ENCODE measurements around the gene GPR63.

The GPR63 gene

DNA sequence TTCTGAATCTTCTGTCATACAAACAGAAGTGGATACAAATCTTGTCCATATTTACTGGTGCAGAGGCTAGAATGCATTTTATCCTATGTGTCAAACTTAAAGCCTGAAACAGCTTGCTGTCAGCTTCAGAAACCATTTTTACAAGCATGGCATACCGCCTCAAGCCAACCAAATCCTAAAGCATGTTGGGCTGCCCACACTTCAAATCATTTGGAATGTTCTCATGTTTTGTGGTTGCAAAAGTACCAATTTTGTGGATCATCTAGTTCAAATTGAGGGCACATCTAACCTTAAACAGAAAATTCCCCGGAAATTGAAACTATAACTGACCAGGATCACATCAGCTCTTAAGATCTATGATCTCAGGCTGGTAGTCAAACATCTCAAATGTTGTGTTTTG is 3.2 kb downstream of the GPR63 start:
- DNase-seq (ENCODE audit: low read depth in 1 of 2, low spot score in 1 of 2): no peak
- no peak overlapping the region for H3K27ac ChIP-seq (replicated peaks)
- no peak overlapping the region for H3K4me3 ChIP-seq (replicated peaks; ENCODE audit: insufficient read depth, low read length)
- H3K27me3 ChIP-seq (ENCODE audit: insufficient read depth, poor library complexity, severe bottlenecking): peaks cover 5% of the 10 kb centered on the region
- no peak for TF ChIP-seq POLR2AphosphoS5 (IDR thresholded peaks at IDR 0.05; ENCODE audit: low read depth)
- TF ChIP-seq, protein P1, sequence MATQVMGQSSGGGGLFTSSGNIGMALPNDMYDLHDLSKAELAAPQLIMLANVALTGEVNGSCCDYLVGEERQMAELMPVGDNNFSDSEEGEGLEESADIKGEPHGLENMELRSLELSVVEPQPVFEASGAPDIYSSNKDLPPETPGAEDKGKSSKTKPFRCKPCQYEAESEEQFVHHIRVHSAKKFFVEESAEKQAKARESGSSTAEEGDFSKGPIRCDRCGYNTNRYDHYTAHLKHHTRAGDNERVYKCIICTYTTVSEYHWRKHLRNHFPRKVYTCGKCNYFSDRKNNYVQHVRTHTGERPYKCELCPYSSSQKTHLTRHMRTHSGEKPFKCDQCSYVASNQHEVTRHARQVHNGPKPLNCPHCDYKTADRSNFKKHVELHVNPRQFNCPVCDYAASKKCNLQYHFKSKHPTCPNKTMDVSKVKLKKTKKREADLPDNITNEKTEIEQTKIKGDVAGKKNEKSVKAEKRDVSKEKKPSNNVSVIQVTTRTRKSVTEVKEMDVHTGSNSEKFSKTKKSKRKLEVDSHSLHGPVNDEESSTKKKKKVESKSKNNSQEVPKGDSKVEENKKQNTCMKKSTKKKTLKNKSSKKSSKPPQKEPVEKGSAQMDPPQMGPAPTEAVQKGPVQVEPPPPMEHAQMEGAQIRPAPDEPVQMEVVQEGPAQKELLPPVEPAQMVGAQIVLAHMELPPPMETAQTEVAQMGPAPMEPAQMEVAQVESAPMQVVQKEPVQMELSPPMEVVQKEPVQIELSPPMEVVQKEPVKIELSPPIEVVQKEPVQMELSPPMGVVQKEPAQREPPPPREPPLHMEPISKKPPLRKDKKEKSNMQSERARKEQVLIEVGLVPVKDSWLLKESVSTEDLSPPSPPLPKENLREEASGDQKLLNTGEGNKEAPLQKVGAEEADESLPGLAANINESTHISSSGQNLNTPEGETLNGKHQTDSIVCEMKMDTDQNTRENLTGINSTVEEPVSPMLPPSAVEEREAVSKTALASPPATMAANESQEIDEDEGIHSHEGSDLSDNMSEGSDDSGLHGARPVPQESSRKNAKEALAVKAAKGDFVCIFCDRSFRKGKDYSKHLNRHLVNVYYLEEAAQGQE (IDR thresholded peaks at IDR 0.05; ENCODE audit: insufficient replicate concordance, low read depth): no peak
- no peak for TF ChIP-seq GABPA (IDR thresholded peaks at IDR 0.05; ENCODE audit: low read depth)
- no peak for TF ChIP-seq SPI1 (IDR thresholded peaks at IDR 0.05; ENCODE audit: borderline replicate concordance, low read depth)
- TF ChIP-seq, protein P2, sequence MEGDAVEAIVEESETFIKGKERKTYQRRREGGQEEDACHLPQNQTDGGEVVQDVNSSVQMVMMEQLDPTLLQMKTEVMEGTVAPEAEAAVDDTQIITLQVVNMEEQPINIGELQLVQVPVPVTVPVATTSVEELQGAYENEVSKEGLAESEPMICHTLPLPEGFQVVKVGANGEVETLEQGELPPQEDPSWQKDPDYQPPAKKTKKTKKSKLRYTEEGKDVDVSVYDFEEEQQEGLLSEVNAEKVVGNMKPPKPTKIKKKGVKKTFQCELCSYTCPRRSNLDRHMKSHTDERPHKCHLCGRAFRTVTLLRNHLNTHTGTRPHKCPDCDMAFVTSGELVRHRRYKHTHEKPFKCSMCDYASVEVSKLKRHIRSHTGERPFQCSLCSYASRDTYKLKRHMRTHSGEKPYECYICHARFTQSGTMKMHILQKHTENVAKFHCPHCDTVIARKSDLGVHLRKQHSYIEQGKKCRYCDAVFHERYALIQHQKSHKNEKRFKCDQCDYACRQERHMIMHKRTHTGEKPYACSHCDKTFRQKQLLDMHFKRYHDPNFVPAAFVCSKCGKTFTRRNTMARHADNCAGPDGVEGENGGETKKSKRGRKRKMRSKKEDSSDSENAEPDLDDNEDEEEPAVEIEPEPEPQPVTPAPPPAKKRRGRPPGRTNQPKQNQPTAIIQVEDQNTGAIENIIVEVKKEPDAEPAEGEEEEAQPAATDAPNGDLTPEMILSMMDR (IDR thresholded peaks at IDR 0.05; ENCODE audit: insufficient read depth, low read length): no peak

DNA sequence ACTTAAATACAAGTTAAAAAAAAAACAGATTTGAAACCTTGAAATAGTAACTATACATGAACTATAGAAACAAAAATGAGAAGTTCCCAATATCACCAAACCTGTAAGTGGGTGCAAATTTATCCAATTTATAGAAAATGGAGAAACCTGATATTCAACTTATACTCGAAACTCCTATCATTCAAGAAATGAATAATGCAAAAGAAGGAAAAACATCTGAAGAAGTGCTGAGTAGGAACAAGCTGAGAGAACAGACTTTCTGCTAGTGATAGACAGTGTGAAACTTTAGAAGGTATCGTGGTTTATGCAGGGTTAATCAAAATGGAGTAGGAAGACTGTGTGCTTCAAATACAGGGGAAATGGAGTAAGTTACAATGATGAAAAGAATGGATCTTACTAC is 4.5 kb downstream of the GPR63 start:
- H3K27ac ChIP-seq (replicated peaks): no peak overlapping the region
- H3K4me3 ChIP-seq (replicated peaks; ENCODE audit: insufficient read depth, low read length): no peak overlapping the region
- TF ChIP-seq, protein P1 (IDR thresholded peaks at IDR 0.05; ENCODE audit: insufficient replicate concordance, low read depth): no peak
- TF ChIP-seq POLR2AphosphoS5 (IDR thresholded peaks at IDR 0.05; ENCODE audit: low read depth): no peak
- TF ChIP-seq SPI1 (IDR thresholded peaks at IDR 0.05; ENCODE audit: borderline replicate concordance, low read depth): no peak
- no peak for TF ChIP-seq GABPA (IDR thresholded peaks at IDR 0.05; ENCODE audit: low read depth)
- TF ChIP-seq, protein P2 (IDR thresholded peaks at IDR 0.05; ENCODE audit: insufficient read depth, low read length): no peak
- no peak for DNase-seq (ENCODE audit: low read depth in 1 of 2, low spot score in 1 of 2)
- H3K27me3 ChIP-seq (ENCODE audit: insufficient read depth, poor library complexity, severe bottlenecking): peaks cover 2% of the 10 kb centered on the region

DNA sequence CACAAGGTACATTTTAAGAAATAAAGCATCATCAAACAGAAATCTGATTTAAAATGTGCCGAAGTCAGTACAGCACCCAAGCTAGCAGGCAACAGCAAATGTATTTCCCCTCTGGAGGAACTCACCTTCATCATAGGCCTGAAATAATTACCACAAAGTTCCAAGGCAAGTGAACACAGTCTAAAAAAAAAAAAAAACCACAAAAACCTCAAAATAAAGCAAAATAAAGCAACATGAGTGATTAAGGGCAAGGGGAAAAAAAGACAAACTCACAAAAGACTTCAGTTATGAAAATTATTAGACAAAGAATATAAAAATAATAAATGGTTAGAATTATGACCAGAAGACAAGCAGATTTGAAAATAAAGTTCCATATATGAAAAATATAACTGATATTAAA is 10.4 kb downstream of the GPR63 start:
- H3K27me3 ChIP-seq (ENCODE audit: insufficient read depth, poor library complexity, severe bottlenecking): no peaks in the 10 kb centered on the region
- TF ChIP-seq, protein P1 (IDR thresholded peaks at IDR 0.05; ENCODE audit: insufficient replicate concordance, low read depth): no peak
- TF ChIP-seq GABPA (IDR thresholded peaks at IDR 0.05; ENCODE audit: low read depth): no peak
- no peak for TF ChIP-seq POLR2AphosphoS5 (IDR thresholded peaks at IDR 0.05; ENCODE audit: low read depth)
- TF ChIP-seq, protein P2 (IDR thresholded peaks at IDR 0.05; ENCODE audit: insufficient read depth, low read length): no peak
- TF ChIP-seq SPI1 (IDR thresholded peaks at IDR 0.05; ENCODE audit: borderline replicate concordance, low read depth): no peak
- DNase-seq (ENCODE audit: low read depth in 1 of 2, low spot score in 1 of 2): no peak
- no peak overlapping the region for H3K27ac ChIP-seq (replicated peaks)
- H3K4me3 ChIP-seq (replicated peaks; ENCODE audit: insufficient read depth, low read length): no peak overlapping the region

All from HL-60 (cell line).